ENCODE results near the gene SLC8A3.

The SLC8A3 gene

GRCh38 chr14:70020352-70021170, 168.2 kb downstream of the SLC8A3 start:
- no peak for TF ChIP-seq YY1 (IDR thresholded peaks at IDR 0.05; ENCODE audit: insufficient read depth, insufficient read length)
- TF ChIP-seq SUZ12 (IDR thresholded peaks at IDR 0.05; ENCODE audit: extremely low read depth, insufficient read depth, insufficient read length) = no peak
- no peak for TF ChIP-seq ZNF274 (IDR thresholded peaks at IDR 0.05; ENCODE audit: low read depth, low read length)
- H3K27me3 ChIP-seq (ENCODE audit: insufficient read depth, insufficient read length) = no peaks in the 10 kb centered on the region
- no peak overlapping the region for H3K4me3 ChIP-seq (ENCODE audit: insufficient read length, low read depth)
- H3K9ac ChIP-seq (ENCODE audit: insufficient read length, low read depth) = no peak overlapping the region
- H3K9me3 ChIP-seq (ENCODE audit: insufficient read depth, low read length) = no peaks in the 10 kb centered on the region
- no peaks in the 10 kb centered on the region for H3K36me3 ChIP-seq (ENCODE audit: insufficient read depth, insufficient read length, low read length)
- H3K4me1 ChIP-seq (ENCODE audit: insufficient read depth, insufficient read length) = peaks cover 11% of the 10 kb centered on the region
- no peak for DNase-seq (ENCODE audit: low read depth, low spot score)

GRCh38 chr14:70019695-70020094, 169.1 kb downstream of the SLC8A3 start:
- H3K4me3 ChIP-seq (ENCODE audit: insufficient read length, low read depth) = no peak overlapping the region
- no peaks in the 10 kb centered on the region for H3K27me3 ChIP-seq (ENCODE audit: insufficient read depth, insufficient read length)
- no peak for DNase-seq (ENCODE audit: low read depth, low spot score)
- no peak for TF ChIP-seq ZNF274 (IDR thresholded peaks at IDR 0.05; ENCODE audit: low read depth, low read length)
- no peaks in the 10 kb centered on the region for H3K36me3 ChIP-seq (ENCODE audit: insufficient read depth, insufficient read length, low read length)
- no peak overlapping the region for H3K9ac ChIP-seq (ENCODE audit: insufficient read length, low read depth)
- H3K4me1 ChIP-seq (ENCODE audit: insufficient read depth, insufficient read length) = peaks cover 11% of the 10 kb centered on the region
- H3K9me3 ChIP-seq (ENCODE audit: insufficient read depth, low read length) = no peaks in the 10 kb centered on the region

- Histone ChIP-seq H3K9me3 (ENCODE audit: insufficient read depth, low read length) (no peaks in the 10 kb centered on the region), H3K9ac (ENCODE audit: insufficient read length, low read depth) (no peak overlapping the region), H3K4me3 (ENCODE audit: insufficient read length, low read depth) (no peak overlapping the region), H3K27me3 (ENCODE audit: insufficient read depth, insufficient read length) (no peaks in the 10 kb centered on the region), H3K4me1 (ENCODE audit: insufficient read depth, insufficient read length) (peaks cover 11% of the 10 kb centered on the region), H3K36me3 (ENCODE audit: insufficient read depth, insufficient read length, low read length) (no peaks in the 10 kb centered on the region)
- TF ChIP-seq ZNF274 (IDR thresholded peaks at IDR 0.05; ENCODE audit: low read depth, low read length) (no peak), YY1 (IDR thresholded peaks at IDR 0.05; ENCODE audit: insufficient read depth, insufficient read length) (no peak), SUZ12 (IDR thresholded peaks at IDR 0.05; ENCODE audit: extremely low read depth, insufficient read depth, insufficient read length) (no peak)
- DNase-seq (ENCODE audit: low read depth, low spot score) = no peak
Observed at GRCh38 chr14:70018713-70019211, 170.0 kb downstream of the SLC8A3 start.

GRCh38 chr14:70018230-70018629, 170.5 kb downstream of the SLC8A3 start:
- TF ChIP-seq SUZ12 (IDR thresholded peaks at IDR 0.05; ENCODE audit: extremely low read depth, insufficient read depth, insufficient read length) (no peak), YY1 (IDR thresholded peaks at IDR 0.05; ENCODE audit: insufficient read depth, insufficient read length) (no peak), ZNF274 (IDR thresholded peaks at IDR 0.05; ENCODE audit: low read depth, low read length) (no peak)
- peaks cover 11% of the 10 kb centered on the region for H3K4me1 ChIP-seq (ENCODE audit: insufficient read depth, insufficient read length)
- DNase-seq (ENCODE audit: low read depth, low spot score) = no peak
- H3K9ac ChIP-seq (ENCODE audit: insufficient read length, low read depth) = no peak overlapping the region
- H3K36me3 ChIP-seq (ENCODE audit: insufficient read depth, insufficient read length, low read length) = no peaks in the 10 kb centered on the region
- H3K4me3 ChIP-seq (ENCODE audit: insufficient read length, low read depth) = no peak overlapping the region
- H3K27me3 ChIP-seq (ENCODE audit: insufficient read depth, insufficient read length) = no peaks in the 10 kb centered on the region
- no peaks in the 10 kb centered on the region for H3K9me3 ChIP-seq (ENCODE audit: insufficient read depth, low read length)

- no peaks in the 10 kb centered on the region for H3K27me3 ChIP-seq (ENCODE audit: insufficient read depth, insufficient read length)
- TF ChIP-seq SUZ12 (IDR thresholded peaks at IDR 0.05; ENCODE audit: extremely low read depth, insufficient read depth, insufficient read length) (no peak), ZNF274 (IDR thresholded peaks at IDR 0.05; ENCODE audit: low read depth, low read length) (no peak), YY1 (IDR thresholded peaks at IDR 0.05; ENCODE audit: insufficient read depth, insufficient read length) (no peak)
- H3K9ac ChIP-seq (ENCODE audit: insufficient read length, low read depth) = no peak overlapping the region
- no peaks in the 10 kb centered on the region for H3K9me3 ChIP-seq (ENCODE audit: insufficient read depth, low read length)
- H3K36me3 ChIP-seq (ENCODE audit: insufficient read depth, insufficient read length, low read length) = no peaks in the 10 kb centered on the region
- H3K4me1 ChIP-seq (ENCODE audit: insufficient read depth, insufficient read length) = peaks cover 7% of the 10 kb centered on the region
- DNase-seq (ENCODE audit: low read depth, low spot score) = no peak
- H3K4me3 ChIP-seq (ENCODE audit: insufficient read length, low read depth) = no peak overlapping the region
Observed at GRCh38 chr14:70014406-70015095, 174.2 kb downstream of the SLC8A3 start.

- Histone ChIP-seq H3K4me3 (ENCODE audit: insufficient read length, low read depth) (no peak overlapping the region), H3K4me1 (ENCODE audit: insufficient read depth, insufficient read length) (peaks cover under 1% of the 10 kb centered on the region), H3K9ac (ENCODE audit: insufficient read length, low read depth) (no peak overlapping the region), H3K27me3 (ENCODE audit: insufficient read depth, insufficient read length) (no peaks in the 10 kb centered on the region), H3K36me3 (ENCODE audit: insufficient read depth, insufficient read length, low read length) (no peaks in the 10 kb centered on the region), H3K9me3 (ENCODE audit: insufficient read depth, low read length) (no peaks in the 10 kb centered on the region)
- TF ChIP-seq YY1 (IDR thresholded peaks at IDR 0.05; ENCODE audit: insufficient read depth, insufficient read length) (no peak), ZNF274 (IDR thresholded peaks at IDR 0.05; ENCODE audit: low read depth, low read length) (no peak), SUZ12 (IDR thresholded peaks at IDR 0.05; ENCODE audit: extremely low read depth, insufficient read depth, insufficient read length) (no peak)
- peak; percentile 32 for DNase-seq (ENCODE audit: low read depth, low spot score)
Observed at GRCh38 chr14:70013271-70013873, 175.4 kb downstream of the SLC8A3 start.

GRCh38 chr14:70011708-70012107, 177.0 kb downstream of the SLC8A3 start:
- H3K9me3 ChIP-seq (ENCODE audit: insufficient read depth, low read length) = no peaks in the 10 kb centered on the region
- H3K4me3 ChIP-seq (ENCODE audit: insufficient read length, low read depth) = no peak overlapping the region
- no peaks in the 10 kb centered on the region for H3K4me1 ChIP-seq (ENCODE audit: insufficient read depth, insufficient read length)
- no peak overlapping the region for H3K9ac ChIP-seq (ENCODE audit: insufficient read length, low read depth)
- H3K36me3 ChIP-seq (ENCODE audit: insufficient read depth, insufficient read length, low read length) = no peaks in the 10 kb centered on the region
- no peak for DNase-seq (ENCODE audit: low read depth, low spot score)
- H3K27me3 ChIP-seq (ENCODE audit: insufficient read depth, insufficient read length) = no peaks in the 10 kb centered on the region
- no peak for TF ChIP-seq SUZ12 (IDR thresholded peaks at IDR 0.05; ENCODE audit: extremely low read depth, insufficient read depth, insufficient read length)
- no peak for TF ChIP-seq YY1 (IDR thresholded peaks at IDR 0.05; ENCODE audit: insufficient read depth, insufficient read length)
- TF ChIP-seq ZNF274 (IDR thresholded peaks at IDR 0.05; ENCODE audit: low read depth, low read length) = no peak
